Stimulated activated CD8-positive, alpha-beta memory T cell treated with anti-CD3 and anti-CD28 coated beads, Interleukin-12 subunit alpha, Interleukin-12 subunit beta, amount 100 ng/mL, for 24 hours (primary cell): Measurements from ENCODE around the gene OR52E4.

ENCODE experiments used
- DNase-seq: peaks from one replicate; pipeline ENCODE4 v3.0.0-alpha.2; 2020; ENCODE audit errors: extremely low read depth

The OR52E4 gene

GRCh38 chr11:5929571-5930368 lies 49.3 kb downstream of the OR52E4 start:
- DNase-seq = no peak

- DNase-seq = no peak
Measured at GRCh38 chr11:5930614-5931013, 50.2 kb downstream of the OR52E4 start.

- no peak for DNase-seq
Measured at GRCh38 chr11:5931061-5931460, 50.6 kb downstream of the OR52E4 start.

GRCh38 chr11:5932671-5933070 lies 52.2 kb downstream of the OR52E4 start:
- DNase-seq = no peak

GRCh38 chr11:5933116-5933515 lies 52.7 kb downstream of the OR52E4 start:
- no peak for DNase-seq
